HEK293 (cell line): ENCODE results near the gene GALNT9.

ENCODE experiments used
- CTCF ChIA-PET: fragments of 350-600 bp; formaldehyde crosslinking; extraction: SDS; loops from one replicate; lab custom pipeline; 2021; ENCODE audit warnings: antibody characterized with exemption; lab: Yijun Ruan, JAX
- POLR2A ChIA-PET: fragments of 300-600 bp; formaldehyde crosslinking; extraction: SDS; loops from one replicate; lab custom pipeline; 2020; ENCODE audit warnings: antibody characterized with exemption, inconsistent platforms; lab: Yijun Ruan, JAX
- H3K27ac ChIP-seq: fragments of 200-500 bp; sonication (Bioruptor generic); 2 replicates; pipeline ENCODE4 v1.5.1; 2014; ENCODE audit warnings: low read depth, low read length, control low read depth, inconsistent platforms; ENCODE audit errors: extremely low read depth
- H3K36me3 ChIP-seq, 2 experiments: fragments of 200-500 bp in 1 of 2; sonication (Bioruptor generic) in 1 of 2; 1 replicate in 1 of 2; 2 replicates in 1 of 2; pipeline ENCODE4 v1.5.1; 2014 to 2017; ENCODE audit warnings: inconsistent platforms in 2 of 2, low read length in 2 of 2; ENCODE audit not compliant: control insufficient read depth in 2 of 2, insufficient read depth in 1 of 2
- H3K4me1 ChIP-seq: fragments of 200-500 bp; sonication (Bioruptor generic); 2 replicates; pipeline ENCODE4 v1.5.1; 2014; ENCODE audit warnings: mild to moderate bottlenecking, low read length, inconsistent platforms; ENCODE audit not compliant: control insufficient read depth, insufficient read depth
- H3K4me3 ChIP-seq: 2 replicates; pipeline ENCODE4 v1.5.1; 2011; ENCODE audit warnings: low read depth, mild to moderate bottlenecking, control low read depth, low read length, moderate library complexity
- H3K9me3 ChIP-seq: fragments of 200-500 bp; sonication (Bioruptor generic); 2 replicates; pipeline ENCODE4 v1.5.1; 2014; ENCODE audit warnings: low read depth, low read length, inconsistent platforms; ENCODE audit not compliant: control insufficient read depth, insufficient read depth
- KLF9 ChIP-seq: fragments of 450-650 bp; formaldehyde crosslinking; IDR thresholded peaks from 2 replicates; pipeline ENCODE4 v1.5.1; 2016; ENCODE audit warnings: missing biosample characterization, missing genetic modification characterization, low read depth
- SP3 ChIP-seq: fragments of 450-650 bp; formaldehyde crosslinking; IDR thresholded peaks from 2 replicates; pipeline ENCODE4 v1.5.1; 2016; ENCODE audit warnings: missing biosample characterization, missing genetic modification characterization
- TCF7L2 ChIP-seq: IDR thresholded peaks from 2 replicates; pipeline ENCODE4 v1.6.1; 2011; ENCODE audit warnings: low read depth, mild to moderate bottlenecking, inconsistent platforms, low read length, moderate library complexity, borderline replicate concordance
- ZBTB8A ChIP-seq: fragments of 450-650 bp; formaldehyde crosslinking; IDR thresholded peaks from 2 replicates; pipeline ENCODE4 v1.5.1; 2016; ENCODE audit warnings: missing biosample characterization, missing genetic modification characterization
- ZNF155 ChIP-seq: fragments of 450-650 bp; formaldehyde crosslinking; IDR thresholded peaks from 2 replicates; pipeline ENCODE4 v1.5.1; 2016; ENCODE audit warnings: missing biosample characterization, missing genetic modification characterization
- ZNF16 ChIP-seq: fragments of 450-650 bp; formaldehyde crosslinking; IDR thresholded peaks from 2 replicates; pipeline ENCODE4 v1.5.1; 2016; ENCODE audit warnings: low read depth, missing biosample characterization, missing genetic modification characterization
- ZNF175 ChIP-seq: fragments of 450-650 bp; formaldehyde crosslinking; IDR thresholded peaks from 2 replicates; pipeline ENCODE4 v1.5.1; 2016; ENCODE audit warnings: missing biosample characterization, missing genetic modification characterization
- ZNF24 ChIP-seq: fragments of 450-650 bp; formaldehyde crosslinking; IDR thresholded peaks from 2 replicates; pipeline ENCODE4 v1.5.1; 2016; ENCODE audit warnings: missing biosample characterization, missing genetic modification characterization
- ZNF366 ChIP-seq: fragments of 450-650 bp; formaldehyde crosslinking; conservative IDR thresholded peaks from 2 replicates; pipeline ENCODE4 v1.5.1; 2016; ENCODE audit warnings: missing biosample characterization, missing genetic modification characterization
- ZNF391 ChIP-seq: fragments of 450-650 bp; formaldehyde crosslinking; IDR thresholded peaks from 2 replicates; pipeline ENCODE4 v1.5.1; 2016; ENCODE audit warnings: low read depth, missing biosample characterization, missing genetic modification characterization, borderline replicate concordance
- ZNF521 ChIP-seq: fragments of 450-650 bp; formaldehyde crosslinking; IDR thresholded peaks from 2 replicates; pipeline ENCODE4 v1.5.1; 2017; ENCODE audit warnings: missing biosample characterization, mild to moderate bottlenecking, missing genetic modification characterization
- ZNF610 ChIP-seq: fragments of 450-650 bp; formaldehyde crosslinking; IDR thresholded peaks from 2 replicates; pipeline ENCODE4 v1.5.1; 2016; ENCODE audit warnings: missing biosample characterization, missing genetic modification characterization, borderline replicate concordance
- ZNF701 ChIP-seq: fragments of 450-650 bp; formaldehyde crosslinking; IDR thresholded peaks from 2 replicates; pipeline ENCODE4 v1.5.1; 2016; ENCODE audit warnings: missing biosample characterization, missing genetic modification characterization
- ZNF707 ChIP-seq: fragments of 450-650 bp; formaldehyde crosslinking; IDR thresholded peaks from 2 replicates; pipeline ENCODE4 v1.5.1; 2016; ENCODE audit warnings: missing biosample characterization, missing genetic modification characterization
- ZNF830 ChIP-seq: fragments of 450-650 bp; IDR thresholded peaks from 2 replicates; pipeline ENCODE4 v1.5.0; 2018; ENCODE audit warnings: missing biosample characterization, missing genetic modification characterization, low read depth, mild to moderate bottlenecking, moderate library complexity
- ZNF837 ChIP-seq: fragments of 450-650 bp; formaldehyde crosslinking; IDR thresholded peaks from 2 replicates; pipeline ENCODE4 v1.5.1; 2016; ENCODE audit warnings: missing biosample characterization, missing genetic modification characterization
- TF ChIP-seq, protein P1 (sequence below): fragments of 450-650 bp; formaldehyde crosslinking; conservative IDR thresholded peaks from 2 replicates; pipeline ENCODE4 v1.5.1; 2016; ENCODE audit warnings: low read depth, missing biosample characterization, missing genetic modification characterization
- TF ChIP-seq, protein P2 (sequence below): fragments of 450-650 bp; formaldehyde crosslinking; IDR thresholded peaks from 2 replicates; pipeline ENCODE4 v1.5.1; 2016; ENCODE audit warnings: missing biosample characterization, missing genetic modification characterization
- TF ChIP-seq, protein P3 (sequence below): fragments of 450-650 bp; formaldehyde crosslinking; IDR thresholded peaks from 2 replicates; pipeline ENCODE4 v1.5.1; 2016; ENCODE audit warnings: missing biosample characterization, missing genetic modification characterization, borderline replicate concordance

GALNT9 gene

DNA sequence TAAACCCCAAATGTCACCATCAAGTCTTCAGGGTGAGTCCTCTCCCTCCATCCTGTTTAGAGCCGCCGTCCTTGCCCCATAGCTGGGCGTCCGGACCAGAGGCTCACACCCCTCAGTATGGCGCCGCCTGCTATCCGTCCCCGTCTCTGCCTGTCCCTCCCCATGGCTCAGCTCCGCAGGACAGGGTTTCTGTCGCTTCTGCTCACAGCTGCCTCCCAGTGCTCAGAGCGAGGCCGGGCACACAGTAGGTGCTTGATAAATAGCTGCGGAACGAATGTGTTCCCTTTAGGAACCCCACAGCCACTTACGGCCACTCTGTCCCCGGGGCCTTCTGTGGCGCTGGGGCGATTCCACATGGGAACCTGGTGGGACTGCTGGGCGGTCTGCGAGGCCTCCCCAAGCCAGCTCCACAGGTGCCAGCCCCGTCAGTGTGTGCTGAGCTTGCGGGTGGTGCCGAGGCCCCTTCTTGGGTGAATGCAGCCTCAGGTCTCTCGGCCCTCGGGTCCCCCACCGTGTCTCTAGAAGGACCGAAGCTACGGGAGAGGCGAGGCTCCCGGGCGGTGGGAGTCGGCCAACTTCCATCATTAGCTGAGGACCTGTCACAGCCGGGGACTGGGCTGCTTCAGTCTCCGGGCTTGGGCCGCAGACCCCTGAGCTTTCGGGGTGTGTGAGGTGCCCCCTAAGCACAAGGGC lies 122.2 kb downstream of the GALNT9 start (continued):
- TF ChIP-seq, protein P1, sequence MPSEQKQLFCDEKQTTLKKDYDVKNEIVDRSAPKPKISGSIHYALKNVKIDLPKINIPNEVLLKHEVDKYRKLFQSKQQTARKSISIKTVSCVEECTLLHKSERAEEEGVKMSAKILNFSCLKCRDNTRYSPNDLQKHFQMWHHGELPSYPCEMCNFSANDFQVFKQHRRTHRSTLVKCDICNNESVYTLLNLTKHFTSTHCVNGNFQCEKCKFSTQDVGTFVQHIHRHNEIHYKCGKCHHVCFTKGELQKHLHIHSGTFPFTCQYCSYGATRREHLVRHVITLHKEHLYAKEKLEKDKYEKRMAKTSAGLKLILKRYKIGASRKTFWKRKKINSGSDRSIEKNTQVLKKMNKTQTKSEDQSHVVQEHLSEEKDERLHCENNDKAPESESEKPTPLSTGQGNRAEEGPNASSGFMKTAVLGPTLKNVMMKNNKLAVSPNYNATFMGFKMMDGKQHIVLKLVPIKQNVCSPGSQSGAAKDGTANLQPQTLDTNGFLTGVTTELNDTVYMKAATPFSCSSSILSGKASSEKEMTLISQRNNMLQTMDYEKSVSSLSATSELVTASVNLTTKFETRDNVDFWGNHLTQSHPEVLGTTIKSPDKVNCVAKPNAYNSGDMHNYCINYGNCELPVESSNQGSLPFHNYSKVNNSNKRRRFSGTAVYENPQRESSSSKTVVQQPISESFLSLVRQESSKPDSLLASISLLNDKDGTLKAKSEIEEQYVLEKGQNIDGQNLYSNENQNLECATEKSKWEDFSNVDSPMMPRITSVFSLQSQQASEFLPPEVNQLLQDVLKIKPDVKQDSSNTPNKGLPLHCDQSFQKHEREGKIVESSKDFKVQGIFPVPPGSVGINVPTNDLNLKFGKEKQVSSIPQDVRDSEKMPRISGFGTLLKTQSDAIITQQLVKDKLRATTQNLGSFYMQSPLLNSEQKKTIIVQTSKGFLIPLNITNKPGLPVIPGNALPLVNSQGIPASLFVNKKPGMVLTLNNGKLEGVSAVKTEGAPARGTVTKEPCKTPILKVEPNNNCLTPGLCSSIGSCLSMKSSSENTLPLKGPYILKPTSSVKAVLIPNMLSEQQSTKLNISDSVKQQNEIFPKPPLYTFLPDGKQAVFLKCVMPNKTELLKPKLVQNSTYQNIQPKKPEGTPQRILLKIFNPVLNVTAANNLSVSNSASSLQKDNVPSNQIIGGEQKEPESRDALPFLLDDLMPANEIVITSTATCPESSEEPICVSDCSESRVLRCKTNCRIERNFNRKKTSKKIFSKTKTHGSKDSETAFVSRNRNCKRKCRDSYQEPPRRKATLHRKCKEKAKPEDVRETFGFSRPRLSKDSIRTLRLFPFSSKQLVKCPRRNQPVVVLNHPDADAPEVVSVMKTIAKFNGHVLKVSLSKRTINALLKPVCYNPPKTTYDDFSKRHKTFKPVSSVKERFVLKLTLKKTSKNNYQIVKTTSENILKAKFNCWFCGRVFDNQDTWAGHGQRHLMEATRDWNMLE (tag by site-specific recombination): no peak

DNA sequence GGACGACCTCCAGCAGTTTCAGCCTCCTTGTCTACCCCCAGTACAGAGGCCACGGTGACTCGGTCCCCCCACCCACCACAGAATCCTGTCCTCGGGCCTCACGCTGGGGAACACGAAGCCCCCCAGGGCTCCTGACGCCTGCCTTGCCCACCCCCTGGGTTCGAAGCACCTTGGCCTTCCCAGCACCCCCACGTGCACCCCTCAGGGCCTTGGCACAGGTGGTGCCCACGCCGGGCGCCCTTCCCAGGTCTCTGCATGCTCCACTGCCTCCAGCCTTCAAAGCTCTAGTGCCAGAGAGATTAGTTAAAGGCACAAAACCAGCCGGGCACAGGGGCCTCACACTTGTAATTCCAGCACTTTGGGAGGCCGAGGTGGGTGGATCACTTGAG lies 123.3 kb downstream of the GALNT9 start:
- POLR2A ChIA-PET: no interaction called here
- no peaks in the 10 kb centered on the region for H3K4me1 ChIP-seq
- TF ChIP-seq ZNF366 (tag by site-specific recombination): no peak
- TF ChIP-seq ZNF521 (tag by site-specific recombination): no peak
- no peak for TF ChIP-seq ZNF701 (tag by site-specific recombination)
- TF ChIP-seq ZNF24 (tag by site-specific recombination): no peak
- no peak for TF ChIP-seq ZNF16 (tag by site-specific recombination)
- TF ChIP-seq SP3 (tag by site-specific recombination): no peak
- TF ChIP-seq, protein P2, sequence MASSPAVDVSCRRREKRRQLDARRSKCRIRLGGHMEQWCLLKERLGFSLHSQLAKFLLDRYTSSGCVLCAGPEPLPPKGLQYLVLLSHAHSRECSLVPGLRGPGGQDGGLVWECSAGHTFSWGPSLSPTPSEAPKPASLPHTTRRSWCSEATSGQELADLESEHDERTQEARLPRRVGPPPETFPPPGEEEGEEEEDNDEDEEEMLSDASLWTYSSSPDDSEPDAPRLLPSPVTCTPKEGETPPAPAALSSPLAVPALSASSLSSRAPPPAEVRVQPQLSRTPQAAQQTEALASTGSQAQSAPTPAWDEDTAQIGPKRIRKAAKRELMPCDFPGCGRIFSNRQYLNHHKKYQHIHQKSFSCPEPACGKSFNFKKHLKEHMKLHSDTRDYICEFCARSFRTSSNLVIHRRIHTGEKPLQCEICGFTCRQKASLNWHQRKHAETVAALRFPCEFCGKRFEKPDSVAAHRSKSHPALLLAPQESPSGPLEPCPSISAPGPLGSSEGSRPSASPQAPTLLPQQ (tag by site-specific recombination): no peak
- TF ChIP-seq ZNF707: no peak
- no peak for TF ChIP-seq ZNF175 (tag by site-specific recombination)
- no peak for TF ChIP-seq ZNF837 (tag by site-specific recombination)
- no peak for TF ChIP-seq TCF7L2
- TF ChIP-seq ZNF391 (tag by site-specific recombination): no peak
- no peak for TF ChIP-seq ZNF830 (tag by site-specific recombination)
- no peak for TF ChIP-seq ZNF610 (tag by site-specific recombination)
- TF ChIP-seq, protein P3, sequence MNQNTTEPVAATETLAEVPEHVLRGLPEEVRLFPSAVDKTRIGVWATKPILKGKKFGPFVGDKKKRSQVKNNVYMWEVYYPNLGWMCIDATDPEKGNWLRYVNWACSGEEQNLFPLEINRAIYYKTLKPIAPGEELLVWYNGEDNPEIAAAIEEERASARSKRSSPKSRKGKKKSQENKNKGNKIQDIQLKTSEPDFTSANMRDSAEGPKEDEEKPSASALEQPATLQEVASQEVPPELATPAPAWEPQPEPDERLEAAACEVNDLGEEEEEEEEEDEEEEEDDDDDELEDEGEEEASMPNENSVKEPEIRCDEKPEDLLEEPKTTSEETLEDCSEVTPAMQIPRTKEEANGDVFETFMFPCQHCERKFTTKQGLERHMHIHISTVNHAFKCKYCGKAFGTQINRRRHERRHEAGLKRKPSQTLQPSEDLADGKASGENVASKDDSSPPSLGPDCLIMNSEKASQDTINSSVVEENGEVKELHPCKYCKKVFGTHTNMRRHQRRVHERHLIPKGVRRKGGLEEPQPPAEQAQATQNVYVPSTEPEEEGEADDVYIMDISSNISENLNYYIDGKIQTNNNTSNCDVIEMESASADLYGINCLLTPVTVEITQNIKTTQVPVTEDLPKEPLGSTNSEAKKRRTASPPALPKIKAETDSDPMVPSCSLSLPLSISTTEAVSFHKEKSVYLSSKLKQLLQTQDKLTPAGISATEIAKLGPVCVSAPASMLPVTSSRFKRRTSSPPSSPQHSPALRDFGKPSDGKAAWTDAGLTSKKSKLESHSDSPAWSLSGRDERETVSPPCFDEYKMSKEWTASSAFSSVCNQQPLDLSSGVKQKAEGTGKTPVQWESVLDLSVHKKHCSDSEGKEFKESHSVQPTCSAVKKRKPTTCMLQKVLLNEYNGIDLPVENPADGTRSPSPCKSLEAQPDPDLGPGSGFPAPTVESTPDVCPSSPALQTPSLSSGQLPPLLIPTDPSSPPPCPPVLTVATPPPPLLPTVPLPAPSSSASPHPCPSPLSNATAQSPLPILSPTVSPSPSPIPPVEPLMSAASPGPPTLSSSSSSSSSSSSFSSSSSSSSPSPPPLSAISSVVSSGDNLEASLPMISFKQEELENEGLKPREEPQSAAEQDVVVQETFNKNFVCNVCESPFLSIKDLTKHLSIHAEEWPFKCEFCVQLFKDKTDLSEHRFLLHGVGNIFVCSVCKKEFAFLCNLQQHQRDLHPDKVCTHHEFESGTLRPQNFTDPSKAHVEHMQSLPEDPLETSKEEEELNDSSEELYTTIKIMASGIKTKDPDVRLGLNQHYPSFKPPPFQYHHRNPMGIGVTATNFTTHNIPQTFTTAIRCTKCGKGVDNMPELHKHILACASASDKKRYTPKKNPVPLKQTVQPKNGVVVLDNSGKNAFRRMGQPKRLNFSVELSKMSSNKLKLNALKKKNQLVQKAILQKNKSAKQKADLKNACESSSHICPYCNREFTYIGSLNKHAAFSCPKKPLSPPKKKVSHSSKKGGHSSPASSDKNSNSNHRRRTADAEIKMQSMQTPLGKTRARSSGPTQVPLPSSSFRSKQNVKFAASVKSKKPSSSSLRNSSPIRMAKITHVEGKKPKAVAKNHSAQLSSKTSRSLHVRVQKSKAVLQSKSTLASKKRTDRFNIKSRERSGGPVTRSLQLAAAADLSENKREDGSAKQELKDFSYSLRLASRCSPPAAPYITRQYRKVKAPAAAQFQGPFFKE (tag by site-specific recombination): no peak
- no peak for TF ChIP-seq KLF9 (tag by site-specific recombination)
- TF ChIP-seq ZNF155 (tag by site-specific recombination): no peak
- no peak for TF ChIP-seq ZBTB8A
- TF ChIP-seq, all 188 proteins: peak for 0
- Histone ChIP-seq H3K27ac (no peak overlapping the region), H3K36me3 (no peaks in the 10 kb centered on the region), H3K4me3 (no peak overlapping the region), H3K9me3 (no peaks in the 10 kb centered on the region)
- CTCF ChIA-PET: no interaction called here
